NCI-H2081 (cell line): Measurements from ENCODE around the gene EIF4B.
"Not testable (repeated sequence)": the region's sequence is repeated elsewhere in the genome, so short reads cannot be mapped to it uniquely, and the experiment has no call there.

Experiments
- DNase-seq, 2 experiments: peaks; one replicate each; lab custom pipeline; 2025; lab: John Stamatoyannopoulos, UW

The EIF4B gene

GRCh38 chr12:53005986-53006809 is at the start of gene EIF4B:
Gene EIF4B (plus strand): TSS chr12:53006456. CDS start chr12:53006484, 28 bp downstream.
- peak; percentile 99 to 100 for DNase-seq

- DNase-seq = peak; percentile 27 to 67
Observed at GRCh38 chr12:52956987-52957386, 49.3 kb upstream of the EIF4B start.

- DNase-seq = no peak
Observed at GRCh38 chr12:52964556-52965336, 41.5 kb upstream of the EIF4B start.

DNA sequence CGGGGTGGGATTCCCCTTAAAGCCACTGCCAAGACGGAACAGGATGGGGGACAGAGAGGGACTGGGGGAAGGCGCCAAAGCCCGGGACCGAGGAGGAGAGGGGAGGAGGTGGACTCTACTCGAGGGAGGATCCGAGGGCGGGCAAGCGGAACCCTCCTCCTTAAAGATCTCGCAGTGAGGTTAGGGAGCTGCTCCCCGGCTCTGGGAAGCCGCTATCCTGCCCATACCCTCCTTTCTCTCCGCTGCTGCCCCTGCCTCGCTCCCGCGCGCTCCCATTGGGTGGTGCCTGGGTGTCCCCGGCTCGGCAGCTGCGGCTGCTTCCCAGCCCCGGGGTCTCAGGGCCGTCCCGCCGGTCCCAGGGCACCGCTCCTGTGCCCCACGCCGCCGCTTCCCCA is 40.9 kb upstream of the EIF4B start:
- no peak for DNase-seq

DNA sequence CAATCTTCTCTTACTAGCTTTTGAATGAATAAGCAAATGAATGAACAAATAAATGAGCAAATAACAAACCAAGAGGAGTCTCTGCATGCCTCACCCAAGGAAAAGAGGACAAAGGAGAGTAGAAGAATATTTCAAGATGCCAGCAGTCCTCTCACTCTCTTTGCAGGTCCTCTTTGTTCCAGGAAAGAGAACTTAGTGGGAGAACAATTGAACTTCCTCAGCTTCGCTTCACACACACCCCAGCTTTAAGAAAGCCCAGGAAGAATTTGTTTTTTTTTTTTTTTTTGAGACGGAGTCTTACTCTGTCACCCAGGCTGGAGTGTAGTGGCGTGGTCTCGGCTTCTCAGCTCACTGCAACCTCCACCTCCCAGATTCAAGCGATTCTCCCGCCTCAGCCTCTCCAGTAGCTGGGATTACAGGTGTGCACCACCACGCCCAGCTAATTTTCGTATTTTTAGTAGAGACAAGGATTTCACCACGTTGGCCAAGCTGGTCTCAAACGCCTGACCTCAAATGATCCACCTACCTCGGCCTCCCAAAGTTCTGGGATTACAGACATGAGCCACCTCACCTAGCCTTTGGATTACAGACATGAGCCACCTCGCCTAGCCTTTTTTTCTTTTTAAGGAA is 37.0 kb upstream of the EIF4B start:
- no peak for DNase-seq

GRCh38 chr12:52969828-52970569 is 36.3 kb upstream of the EIF4B start:
- no peak for DNase-seq

DNA sequence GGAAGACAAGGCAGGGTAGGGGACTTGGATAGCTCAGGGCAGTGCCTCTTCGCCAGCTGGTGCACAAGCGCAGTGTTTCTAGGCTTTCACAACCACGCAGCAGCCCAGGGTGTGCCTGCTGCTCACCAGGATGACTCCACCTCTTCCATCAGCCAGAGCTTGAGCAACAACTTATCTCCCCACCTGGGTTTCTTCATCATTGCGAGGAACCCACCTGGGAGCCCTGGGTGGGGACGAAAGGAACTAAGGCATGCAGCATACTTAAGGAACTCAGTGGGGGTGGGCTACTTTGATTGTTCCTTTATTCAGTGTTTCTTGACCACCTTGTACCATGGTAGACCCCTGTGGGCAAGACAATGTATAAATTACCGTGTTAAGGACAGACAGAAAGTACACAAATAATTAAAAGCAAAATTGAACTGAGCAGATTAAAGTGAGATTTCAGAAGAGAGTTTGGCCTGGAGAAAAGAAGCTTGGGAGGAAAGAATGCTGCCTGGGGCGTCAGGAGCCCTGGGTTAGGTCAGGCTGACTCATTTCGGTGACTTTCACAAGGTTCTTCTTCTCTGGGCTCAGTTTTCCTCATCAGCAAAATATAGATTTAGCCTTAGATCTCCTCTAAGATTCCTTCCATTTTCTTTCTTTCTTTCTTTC is 34.5 kb upstream of the EIF4B start:
- no peak for DNase-seq

DNA sequence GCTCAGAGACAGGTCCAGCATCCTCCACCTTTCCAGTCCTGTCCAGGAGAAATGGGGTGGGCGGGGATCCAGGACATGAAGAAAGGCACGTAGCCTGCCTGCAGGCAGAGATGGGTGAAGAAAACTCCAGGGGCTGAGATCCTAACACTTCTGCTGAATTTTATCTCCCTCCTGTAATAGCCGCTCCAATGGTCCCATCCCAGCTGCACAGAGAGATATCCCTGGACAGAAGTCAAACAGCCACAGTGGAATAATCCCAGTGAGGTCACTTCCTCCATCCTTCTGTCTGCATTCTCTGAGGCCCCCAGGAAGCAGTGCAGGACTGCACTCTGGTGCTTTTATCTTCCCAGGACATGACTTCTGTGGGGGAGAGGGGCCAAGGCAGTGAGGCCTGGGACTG is 31.1 kb upstream of the EIF4B start:
- DNase-seq = no peak

DNA sequence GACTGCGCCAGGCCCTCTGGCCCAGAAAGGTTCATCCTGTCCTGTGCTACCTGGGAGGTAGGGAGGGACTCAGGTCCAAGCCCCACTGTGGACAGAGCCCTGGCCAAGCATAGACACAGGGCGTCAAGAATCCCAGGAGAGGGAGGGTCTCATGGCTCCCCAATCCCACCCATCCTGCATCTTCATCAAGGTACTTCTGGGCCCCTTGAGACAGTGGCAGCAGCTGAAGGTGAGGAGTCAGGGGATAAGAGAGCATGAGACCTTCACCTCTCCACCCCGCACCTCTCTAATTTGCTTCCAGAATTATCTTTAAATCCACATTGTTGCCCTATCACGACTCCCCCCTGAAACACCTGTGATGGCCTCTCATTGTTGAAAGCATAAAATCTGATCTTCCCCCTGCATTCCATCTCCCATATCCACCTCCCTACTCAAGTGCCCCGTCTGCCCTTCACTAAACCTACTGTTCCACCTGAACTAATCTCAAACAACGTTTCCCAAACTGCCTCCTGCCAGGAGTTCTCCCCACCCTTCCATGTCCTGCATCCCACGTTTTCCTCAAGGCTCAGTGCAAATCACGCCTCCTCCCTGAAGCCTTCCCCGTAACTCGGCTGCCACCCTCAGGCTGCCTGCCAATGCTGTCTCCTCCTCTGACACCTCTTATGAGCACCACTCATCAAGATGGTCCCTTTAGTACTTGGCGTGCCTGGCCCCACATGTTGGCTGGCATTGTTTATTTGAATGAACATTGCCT is 30.3 kb upstream of the EIF4B start:
- no peak for DNase-seq

- DNase-seq = no peak
Observed at GRCh38 chr12:52976574-52977071, 29.6 kb upstream of the EIF4B start.

DNA sequence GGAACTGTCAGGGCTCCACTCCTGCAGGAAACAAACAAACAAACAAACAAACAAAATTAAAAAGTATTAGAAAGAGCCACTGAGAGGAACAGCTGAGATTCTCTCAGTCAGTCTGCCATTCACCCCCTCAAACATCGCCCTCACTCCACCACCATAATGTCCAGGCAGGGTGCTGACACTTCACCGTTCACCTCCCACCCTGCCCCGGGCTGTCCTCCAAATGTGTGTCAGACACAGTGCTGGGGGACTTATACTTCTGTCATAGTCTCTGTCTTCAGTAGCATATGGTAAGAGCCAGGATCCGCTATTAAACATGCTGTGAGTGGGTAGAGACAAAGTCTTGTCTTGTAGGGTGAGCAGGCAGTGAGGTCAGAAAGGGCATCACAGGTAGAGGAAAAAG is 29.1 kb upstream of the EIF4B start:
- DNase-seq = no peak

DNA sequence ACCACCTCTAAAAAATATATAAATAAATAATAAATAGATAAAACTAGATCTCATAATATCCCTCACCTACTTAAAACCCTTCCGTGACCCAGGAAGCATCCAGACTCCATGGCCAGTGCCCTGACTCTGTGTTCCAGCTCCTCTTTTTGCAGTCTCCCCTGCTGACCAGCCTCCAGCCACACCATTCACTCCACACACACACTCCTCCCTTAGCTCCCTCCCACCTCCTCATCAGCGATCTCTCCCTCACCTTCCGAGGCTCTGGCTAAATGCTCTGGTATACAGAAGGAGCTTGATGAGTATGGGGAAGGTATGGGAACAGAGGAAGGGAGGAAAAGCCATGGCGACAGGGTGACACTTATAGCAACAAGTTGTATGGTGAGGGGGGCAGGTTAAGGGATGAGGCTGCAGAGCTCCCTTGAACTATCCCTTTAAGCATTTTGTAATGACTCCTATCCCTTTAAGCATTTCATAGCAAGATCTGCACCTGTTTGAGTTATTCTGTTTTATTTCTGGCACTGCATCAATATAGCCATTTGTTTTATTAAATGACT is 26.1 kb upstream of the EIF4B start:
- no peak for DNase-seq

GRCh38 chr12:52980650-52981423 is 25.4 kb upstream of the EIF4B start:
- peak; percentile 92 for DNase-seq

DNA sequence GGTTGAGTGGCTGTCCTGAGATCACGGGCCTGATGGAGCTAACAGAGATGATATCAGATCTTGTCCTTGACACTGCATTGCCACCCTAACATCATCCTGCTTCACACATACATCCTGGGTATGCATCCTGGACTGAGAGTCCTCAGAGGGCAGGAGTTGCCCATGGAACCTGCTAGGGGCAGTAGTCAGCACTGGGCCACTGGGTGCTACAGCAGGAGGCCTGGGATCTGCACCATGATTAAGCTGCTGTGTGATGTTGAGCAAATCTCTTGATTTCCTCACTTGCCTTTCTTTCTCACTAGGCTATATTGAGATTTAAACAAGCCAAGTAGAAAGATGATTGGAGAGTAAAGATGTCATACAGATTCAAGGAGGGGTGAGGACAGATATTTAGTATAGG is 22.1 kb upstream of the EIF4B start:
- DNase-seq = no peak

DNA sequence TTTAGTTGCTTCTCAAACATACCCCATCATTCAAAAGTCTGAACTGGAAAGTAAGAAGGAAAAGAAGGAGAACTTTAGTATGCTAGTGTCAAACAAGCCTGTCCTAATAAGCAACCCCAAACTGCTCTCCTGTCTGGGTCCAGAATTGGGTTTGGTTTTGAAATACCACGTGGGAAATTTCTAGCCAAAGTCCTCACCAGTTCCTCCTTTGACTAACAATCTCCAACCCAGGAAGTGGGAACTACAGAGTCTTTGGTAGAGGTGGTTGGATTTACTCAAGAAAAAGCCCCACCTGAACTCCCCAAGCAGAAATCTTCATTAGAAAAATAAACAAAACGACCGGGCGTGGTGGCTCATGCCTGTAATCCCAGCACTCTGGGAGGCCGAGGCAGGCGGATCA is 17.4 kb upstream of the EIF4B start:
- no peak for DNase-seq

DNA sequence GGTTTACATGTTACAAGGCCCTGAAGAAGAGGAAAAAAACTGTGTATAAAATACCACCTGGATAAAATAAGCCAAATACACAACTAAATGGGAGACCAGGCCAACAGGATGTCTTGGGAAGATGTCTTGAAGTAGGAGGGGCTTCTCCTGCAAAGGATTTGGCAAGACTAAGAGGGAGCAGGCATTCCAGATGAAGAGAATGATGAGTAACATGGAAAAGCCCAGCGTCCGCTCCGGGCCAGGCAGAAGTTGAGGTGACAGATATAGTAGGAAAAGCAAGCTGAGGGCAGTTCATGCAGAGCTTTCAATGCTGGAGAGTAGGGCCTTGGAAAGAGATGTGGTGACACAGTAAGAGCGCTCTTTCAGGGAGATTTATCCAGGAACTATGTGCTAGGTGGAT is 16.1 kb upstream of the EIF4B start:
- no peak for DNase-seq

DNA sequence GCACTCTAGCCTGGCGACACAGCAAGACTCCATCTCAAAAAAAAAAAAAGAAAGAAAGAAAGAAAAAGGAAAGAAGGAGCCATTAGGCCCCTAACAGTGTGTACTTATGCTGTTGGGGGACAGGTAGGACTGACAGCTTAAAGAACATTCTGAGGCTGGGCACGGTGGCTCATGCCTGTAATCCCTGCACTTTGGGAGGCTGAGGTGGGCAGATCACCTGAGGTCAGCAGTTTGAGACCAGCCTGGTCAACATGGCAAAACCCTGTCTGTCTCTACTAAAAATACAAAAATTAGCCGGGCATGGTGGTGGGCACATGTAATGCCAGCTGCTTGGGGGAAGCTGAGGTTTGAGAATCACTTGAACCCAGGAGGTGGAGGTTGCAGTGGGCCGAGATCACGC is 14.0 kb upstream of the EIF4B start:
- not testable (repeated sequence) for DNase-seq

- DNase-seq = no peak
Observed at GRCh38 chr12:52992699-52993557, 13.3 kb upstream of the EIF4B start.

GRCh38 chr12:52993558-52993869 is 12.7 kb upstream of the EIF4B start:
- DNase-seq = no peak
